GM19023 (cell line): ENCODE measurements around the gene SND1.

ENCODE experiments used
- ATAC-seq: cut with Tn5 transposase; IDR thresholded peaks from one replicate; pipeline ENCODE4 v1.9.1; 2021; ENCODE audit warnings: mild to moderate bottlenecking, moderate library complexity; ENCODE audit not compliant: unreplicated experiment

Gene SND1

GRCh38 chr7:127884066-127884559 lies 232.1 kb downstream of the SND1 start:
- no peak for ATAC-seq

- no peak for ATAC-seq
Measured at GRCh38 chr7:127885222-127885772, 233.3 kb downstream of the SND1 start.

GRCh38 chr7:127885843-127886242 lies 233.8 kb downstream of the SND1 start:
- ATAC-seq: no peak

- ATAC-seq: no peak
Measured at GRCh38 chr7:127886248-127886647, 234.3 kb downstream of the SND1 start.

GRCh38 chr7:127887096-127887495 lies 235.1 kb downstream of the SND1 start:
- no peak for ATAC-seq

- ATAC-seq: no peak
Measured at GRCh38 chr7:127887631-127888030, 235.6 kb downstream of the SND1 start.

- ATAC-seq: no peak
Measured at GRCh38 chr7:127888411-127888810, 236.4 kb downstream of the SND1 start.

GRCh38 chr7:127888825-127889224 lies 236.8 kb downstream of the SND1 start:
- no peak for ATAC-seq

GRCh38 chr7:127889677-127890076 lies 237.7 kb downstream of the SND1 start:
- no peak for ATAC-seq

- ATAC-seq: no peak
Measured at GRCh38 chr7:127890726-127891125, 238.7 kb downstream of the SND1 start.

GRCh38 chr7:127891144-127891543 lies 239.2 kb downstream of the SND1 start:
- ATAC-seq: no peak

- no peak for ATAC-seq
Measured at GRCh38 chr7:127891854-127892438, 240.0 kb downstream of the SND1 start.

- ATAC-seq: no peak
Measured at GRCh38 chr7:127892488-127893314, 240.7 kb downstream of the SND1 start.

- no peak for ATAC-seq
Measured at GRCh38 chr7:127893547-127893946, 241.6 kb downstream of the SND1 start.

GRCh38 chr7:127894588-127894987 lies 242.6 kb downstream of the SND1 start:
- ATAC-seq: no peak

- no peak for ATAC-seq
Measured at GRCh38 chr7:127895360-127895759, 243.4 kb downstream of the SND1 start.

- no peak for ATAC-seq
Measured at GRCh38 chr7:127895814-127896280, 243.9 kb downstream of the SND1 start.

- no peak for ATAC-seq
Measured at GRCh38 chr7:127896659-127897058, 244.7 kb downstream of the SND1 start.

GRCh38 chr7:127897704-127898454 lies 245.9 kb downstream of the SND1 start:
- no peak for ATAC-seq

- no peak for ATAC-seq
Measured at GRCh38 chr7:127899411-127899810, 247.4 kb downstream of the SND1 start.

- ATAC-seq: no peak
Measured at GRCh38 chr7:127900141-127900540, 248.1 kb downstream of the SND1 start.
